AG08396 (cell line): ENCODE measurements around the gene MGMT.
A peak's percentile ranks its signal among the peaks of the same experiment; 100 is the strongest.
"Not testable (repeated sequence)": the region's sequence is repeated elsewhere in the genome, so short reads cannot be mapped to it uniquely, and the experiment has no call there.

Experiments used
- DNase-seq: peaks from one replicate; pipeline ENCODE4 v3.0.0; 2012; ENCODE audit warnings: low spot score, mixed read lengths

MGMT gene

GRCh38 chr10:129466703-129467358, at the start of gene MGMT:
Gene MGMT (plus strand): TSS chr10:129467241.
- peak; percentile 100 for DNase-seq

DNA sequence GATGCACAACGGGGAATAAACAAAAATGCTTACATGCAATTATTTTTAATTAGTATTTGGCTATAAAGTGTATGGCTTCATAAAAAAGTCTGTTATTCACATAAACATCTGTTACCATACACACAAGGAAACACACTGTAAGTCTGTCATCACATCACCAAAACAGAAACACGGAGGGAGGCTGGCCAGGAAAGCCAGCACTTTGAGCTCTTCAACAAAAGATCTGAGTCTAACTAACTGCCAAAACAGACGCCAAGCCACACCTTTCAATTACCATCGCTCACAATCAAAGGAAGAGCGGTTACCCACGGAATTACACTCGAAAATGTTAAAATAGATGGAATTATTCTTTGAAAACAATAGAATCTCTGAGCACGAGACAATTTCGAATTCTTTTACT, 49.2 kb upstream of the MGMT start:
- DNase-seq, result peak; percentile 25

- DNase-seq, result no peak
These were observed 48.4 kb upstream of the MGMT start for GRCh38 chr10:129418496-129419225.

DNA sequence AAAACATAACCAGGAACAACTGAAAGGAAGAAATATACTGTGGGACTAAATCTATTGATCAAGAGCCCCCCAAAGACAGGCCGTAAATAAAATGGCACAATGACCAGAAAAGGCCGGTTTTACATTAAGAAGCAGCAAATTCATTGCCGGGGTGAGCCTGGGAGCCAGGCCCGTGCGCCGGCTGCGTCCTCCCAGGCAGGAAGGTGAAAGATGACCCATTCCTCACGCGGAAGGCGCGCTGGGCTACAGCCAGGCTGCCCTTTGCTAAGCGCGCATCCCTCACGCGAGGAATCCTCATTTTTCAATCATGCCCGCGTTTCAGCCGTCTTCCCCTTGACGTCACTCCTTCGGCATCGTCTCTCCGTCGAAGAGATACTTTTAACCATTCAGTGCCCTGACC, 47.6 kb upstream of the MGMT start:
- no peak for DNase-seq

GRCh38 chr10:129421399-129422010, 45.5 kb upstream of the MGMT start:
- DNase-seq, result no peak

DNA sequence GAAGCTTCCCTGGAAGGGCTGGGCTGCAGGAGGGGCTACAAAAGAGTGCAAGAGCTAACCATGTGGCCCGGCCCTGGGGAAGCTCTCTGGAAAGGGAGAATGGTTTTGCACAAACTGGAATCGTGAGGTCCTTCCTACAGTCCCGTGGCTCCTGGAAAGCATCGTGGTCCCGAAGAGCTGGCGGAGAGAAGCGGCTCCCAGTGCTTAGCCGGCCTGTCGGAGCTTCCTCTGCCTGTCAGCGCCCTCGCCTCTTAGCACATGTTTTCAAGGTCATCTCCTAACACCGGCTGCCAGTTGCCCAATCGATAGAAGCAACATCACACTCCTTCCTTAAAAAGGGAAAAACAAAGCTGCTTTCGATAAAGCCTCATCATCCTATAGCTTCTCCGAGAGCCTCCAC, 42.1 kb upstream of the MGMT start:
- DNase-seq, result no peak

DNA sequence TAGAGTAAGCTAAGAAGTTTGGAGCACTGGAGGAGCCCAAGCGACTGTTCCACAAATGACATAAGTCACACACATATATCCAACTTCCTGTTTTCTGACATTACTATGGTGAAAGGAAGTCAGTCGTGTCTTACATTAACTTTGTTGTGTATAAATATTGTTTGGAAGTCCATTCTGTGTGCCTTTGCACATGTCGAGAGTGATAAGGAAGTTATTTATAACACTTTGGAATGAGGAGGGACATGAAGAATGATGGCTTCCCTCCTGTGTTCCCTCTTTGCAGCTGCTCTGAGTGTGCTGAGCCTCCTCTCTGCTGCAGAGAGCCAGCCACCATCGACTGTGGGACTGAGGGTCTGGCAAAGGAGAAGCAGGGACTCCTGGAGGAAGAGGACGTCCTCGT, 40.4 kb upstream of the MGMT start:
- DNase-seq, result no peak

GRCh38 chr10:129433266-129433665, 33.8 kb upstream of the MGMT start:
- no peak for DNase-seq

DNA sequence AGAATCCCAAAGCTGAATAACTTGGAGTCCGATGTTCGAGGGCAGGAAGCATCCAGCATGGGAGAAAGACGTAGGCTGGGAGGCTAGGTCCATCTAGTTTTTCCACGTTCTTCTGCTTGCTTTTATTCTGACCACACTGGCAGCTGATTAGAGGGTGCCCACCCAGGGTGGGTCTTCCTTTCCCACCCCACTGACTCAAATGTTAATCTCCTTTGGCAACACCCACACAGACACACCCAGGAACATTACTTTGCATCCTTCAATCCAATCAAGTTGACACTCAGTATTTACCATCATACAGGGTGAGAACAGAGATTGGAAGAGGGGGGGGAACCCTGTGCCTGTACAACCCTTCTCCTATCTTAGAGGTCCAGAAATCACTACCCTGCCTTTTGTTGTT, 31.3 kb upstream of the MGMT start:
- not testable (repeated sequence) for DNase-seq

DNA sequence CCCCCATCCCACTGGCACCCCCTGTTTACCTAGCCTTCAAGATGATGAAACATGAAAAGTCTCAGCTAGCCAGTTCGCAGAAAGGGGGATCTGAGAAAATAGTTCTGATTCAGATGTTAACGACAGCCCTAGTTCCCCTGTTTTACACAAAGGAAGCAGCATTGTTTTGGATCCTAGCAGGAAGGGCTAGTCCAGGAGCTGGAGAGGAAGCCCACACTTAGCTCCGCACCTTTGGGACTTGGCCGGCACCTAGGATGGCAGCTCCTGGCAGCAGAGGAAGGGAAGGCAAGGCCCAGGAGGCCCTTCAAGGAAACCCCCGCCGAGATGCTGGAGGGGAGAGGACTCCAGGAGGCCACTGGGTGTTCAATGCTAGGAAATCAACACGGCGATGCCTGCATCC, 29.0 kb upstream of the MGMT start:
- DNase-seq, result no peak

- DNase-seq, result no peak
These were observed 26.8 kb upstream of the MGMT start for GRCh38 chr10:129440247-129440646.

GRCh38 chr10:129440722-129441316, 26.2 kb upstream of the MGMT start:
- DNase-seq, result no peak

DNA sequence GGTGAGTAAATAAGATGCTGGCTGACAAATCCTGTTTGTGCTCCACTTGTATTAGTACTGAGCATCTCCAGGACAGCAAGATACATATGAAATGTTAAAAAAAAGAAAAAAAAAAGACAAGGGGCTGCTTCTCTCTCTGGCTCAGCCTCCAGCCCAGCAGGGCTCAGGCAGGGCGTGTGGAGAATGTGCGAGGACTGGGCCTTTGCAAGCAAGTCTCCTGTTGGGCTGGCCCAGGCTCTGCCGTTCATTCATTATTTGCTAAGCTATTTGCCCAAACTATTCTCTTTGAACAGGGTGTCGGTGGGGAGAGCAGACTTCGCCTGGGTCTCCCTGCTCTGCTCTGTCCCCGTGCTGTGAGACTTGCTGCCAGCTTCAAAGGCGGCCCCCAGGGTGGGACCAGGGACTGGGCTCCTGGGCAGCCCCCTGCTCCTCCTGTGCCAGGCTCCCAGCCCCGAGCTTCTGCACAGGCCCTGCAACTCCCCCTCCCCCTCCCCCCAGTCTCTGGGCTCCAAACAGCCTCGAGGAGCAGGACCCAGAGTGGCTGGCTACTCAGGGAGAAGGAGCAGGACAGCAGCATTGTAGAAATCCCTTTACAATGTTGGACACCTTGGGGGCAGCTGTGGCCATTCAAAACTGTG, 25.6 kb upstream of the MGMT start:
- DNase-seq, result no peak

GRCh38 chr10:129442866-129443265, 24.2 kb upstream of the MGMT start:
- DNase-seq, result no peak

DNA sequence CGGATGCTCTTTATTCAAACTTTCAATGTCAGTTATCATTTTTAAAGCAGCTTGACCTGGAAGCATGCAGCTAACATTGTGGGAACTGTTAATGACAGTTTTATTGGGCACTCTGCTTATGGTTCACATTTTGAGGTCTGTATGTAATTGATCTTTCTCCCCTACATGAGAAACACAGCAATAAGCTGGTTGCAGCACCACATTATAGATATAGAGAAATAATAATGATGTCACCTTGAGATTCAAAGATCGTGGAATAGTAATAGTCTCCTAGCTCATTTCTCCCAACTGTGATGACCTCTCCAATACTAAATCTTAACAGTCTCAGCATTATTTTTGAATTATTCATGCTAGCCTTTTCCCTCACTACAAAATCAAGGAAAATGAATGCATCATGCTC, 22.7 kb upstream of the MGMT start:
- DNase-seq, result no peak

GRCh38 chr10:129445436-129446182, 21.4 kb upstream of the MGMT start:
- DNase-seq, result no peak

GRCh38 chr10:129446183-129446581, 20.9 kb upstream of the MGMT start:
- no peak for DNase-seq

- DNase-seq, result no peak
These were observed 19.6 kb upstream of the MGMT start for GRCh38 chr10:129447486-129447885.

GRCh38 chr10:129448086-129448485, 19.0 kb upstream of the MGMT start:
- no peak for DNase-seq

GRCh38 chr10:129448539-129448938, 18.5 kb upstream of the MGMT start:
- no peak for DNase-seq

DNA sequence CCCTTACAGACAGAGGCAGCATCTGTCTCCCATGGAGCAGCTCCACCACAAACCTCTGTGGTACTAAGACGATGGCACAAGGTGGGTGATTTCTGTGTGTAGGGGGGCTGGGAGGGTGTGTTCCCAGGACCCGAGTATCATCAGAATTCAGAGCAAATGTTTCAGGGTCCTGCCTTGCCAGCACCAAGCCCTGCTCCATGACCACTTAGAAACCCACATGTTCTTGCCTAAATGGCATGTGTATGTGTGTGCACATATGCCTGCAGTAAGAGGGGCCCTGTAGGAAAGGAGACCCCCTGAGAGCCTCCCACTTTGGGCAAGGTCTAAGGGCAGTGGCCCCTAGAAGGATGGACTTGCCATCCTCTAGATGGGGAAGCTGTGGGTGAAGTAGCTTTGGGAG, 17.1 kb upstream of the MGMT start:
- DNase-seq, result no peak

DNA sequence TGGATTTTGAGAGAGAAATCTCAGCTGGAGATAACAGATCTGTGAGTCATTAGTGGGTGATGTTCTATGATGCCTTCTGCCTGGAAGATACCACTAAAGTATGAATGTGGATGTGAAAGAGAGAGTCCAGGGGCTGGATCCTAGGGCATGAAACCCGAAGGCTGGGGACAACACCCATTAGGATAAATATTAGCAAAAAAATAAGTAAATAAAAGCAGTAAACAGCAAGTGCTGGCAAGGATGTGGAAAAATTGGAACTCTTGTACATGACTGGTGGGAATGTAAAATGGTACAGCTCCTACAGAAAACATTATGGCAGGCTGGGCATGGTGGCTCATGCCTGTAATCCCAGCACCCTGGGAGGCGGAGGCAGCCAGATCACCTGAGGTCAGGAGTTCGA, 16.6 kb upstream of the MGMT start:
- DNase-seq, result no peak
